Left renal cortex interstitium (tissue), 4 donors: Measurements from ENCODE around the gene CALB2. TPM values are rescaled to one million over a fixed set of nuclear protein-coding genes. Genes with fewer than 3 reads are reported as not detected.
"Not testable (repeated sequence)": the region's sequence is repeated elsewhere in the genome, so short reads cannot be mapped to it uniquely, and the experiment has no call there.

Experiments used
- DNase-seq, 4 donors: peaks; one replicate each; pipeline ENCODE4 v3.0.0-alpha.2; 2013; ENCODE audit warnings: low read depth in 4 of 4, low spot score in 2 of 4, missing footprints in 1 of 4
- polyA plus RNA-seq, 4 donors: library from polyadenylated mRNA; unstranded; fragments of 120-200 nt; gene quantifications; one replicate each; pipeline ENCODE4 v1.2.1, GENCODE V29; 2013; ENCODE audit not compliant: insufficient read length in 4 of 4

The CALB2 gene, protein sequence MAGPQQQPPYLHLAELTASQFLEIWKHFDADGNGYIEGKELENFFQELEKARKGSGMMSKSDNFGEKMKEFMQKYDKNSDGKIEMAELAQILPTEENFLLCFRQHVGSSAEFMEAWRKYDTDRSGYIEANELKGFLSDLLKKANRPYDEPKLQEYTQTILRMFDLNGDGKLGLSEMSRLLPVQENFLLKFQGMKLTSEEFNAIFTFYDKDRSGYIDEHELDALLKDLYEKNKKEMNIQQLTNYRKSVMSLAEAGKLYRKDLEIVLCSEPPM
- polyA plus RNA-seq, result 1 to 10 TPM in 1 of 4 donors, under 1 TPM in 3; 0.69 to 1.1 (median 0.85) TPM

DNA sequence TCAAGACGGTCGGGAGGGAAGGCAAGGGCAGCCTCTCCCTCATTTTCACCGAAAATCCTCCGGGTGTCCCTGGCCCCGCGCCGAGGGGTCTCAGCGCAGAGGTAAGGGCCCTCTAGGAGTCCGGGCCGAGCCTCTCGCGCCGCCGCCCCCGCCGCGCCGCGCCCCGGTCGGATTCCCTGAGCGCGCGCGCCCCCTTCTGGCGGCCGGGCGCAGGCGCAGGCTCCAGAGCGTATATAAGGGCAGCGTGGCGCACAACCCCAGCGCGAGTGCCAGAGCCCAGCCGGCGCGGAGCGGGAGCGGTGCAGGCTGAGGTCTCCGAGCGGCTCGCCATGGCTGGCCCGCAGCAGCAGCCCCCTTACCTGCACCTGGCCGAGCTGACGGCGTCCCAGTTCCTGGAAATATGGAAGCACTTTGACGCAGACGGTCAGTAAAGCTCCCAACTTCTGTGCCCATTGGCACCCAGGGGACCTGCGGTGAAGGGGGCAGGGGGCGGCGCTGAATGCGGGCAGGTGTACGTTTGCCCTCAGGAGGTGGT, at the start of gene CALB2:
TSS of gene CALB2 (plus strand) at position 260 of the 535 bp plus-strand sequence. CDS start at position 330, 70 bp downstream.
- DNase-seq, result peak in 3 of 4 donors; percentile 19 to 37 (median 20)

DNA sequence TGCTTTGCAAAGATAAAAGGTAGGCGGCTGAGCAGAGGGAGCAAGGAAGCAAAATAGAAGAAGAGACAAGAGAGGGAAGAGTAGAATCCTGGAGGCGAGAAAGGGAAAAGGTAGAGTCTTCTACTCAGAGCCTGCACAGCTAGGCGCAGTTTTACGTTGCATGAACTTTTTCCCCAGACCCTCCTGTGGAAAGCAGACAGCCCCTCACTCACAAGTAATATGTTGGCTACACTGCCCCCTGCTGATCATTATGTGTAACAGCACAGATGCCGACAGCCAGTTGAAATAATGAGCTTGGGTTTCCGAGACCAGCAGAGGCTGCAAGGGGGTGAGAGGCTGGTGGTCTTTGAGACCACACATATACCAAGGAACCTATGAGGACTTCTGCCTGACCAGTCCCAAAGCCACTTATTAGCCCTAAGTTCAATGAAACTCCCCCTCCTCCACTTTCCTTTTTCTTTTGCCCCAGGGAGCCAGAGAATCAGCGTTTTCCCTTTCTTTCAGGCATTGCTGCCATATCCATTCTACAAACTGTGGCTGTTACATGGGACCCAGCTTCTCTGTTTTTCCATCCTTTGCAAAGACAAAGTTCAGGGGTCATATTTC, 46.9 kb upstream of the CALB2 start:
- DNase-seq, result peak in 2 of 4 donors; percentile 21 to 39

DNA sequence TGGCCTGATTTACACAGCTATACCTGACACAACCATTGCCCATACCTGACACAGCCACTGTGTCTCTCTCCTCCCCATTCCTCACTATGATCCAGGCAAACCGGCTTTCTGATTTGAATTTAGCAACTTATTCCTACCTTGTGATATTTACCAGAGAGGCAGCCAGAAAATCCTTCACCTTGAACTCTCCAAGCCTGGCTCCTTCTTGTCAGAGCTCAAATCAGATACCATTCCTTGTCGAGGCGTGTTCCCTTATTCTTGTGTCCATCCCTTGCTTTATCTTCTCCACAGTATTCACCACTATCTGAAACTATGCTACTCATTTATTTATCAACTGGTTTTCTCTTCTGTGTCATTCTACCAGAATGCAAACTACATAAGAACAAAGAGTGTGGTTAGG, 44.9 kb upstream of the CALB2 start:
- not testable (repeated sequence) for DNase-seq

DNA sequence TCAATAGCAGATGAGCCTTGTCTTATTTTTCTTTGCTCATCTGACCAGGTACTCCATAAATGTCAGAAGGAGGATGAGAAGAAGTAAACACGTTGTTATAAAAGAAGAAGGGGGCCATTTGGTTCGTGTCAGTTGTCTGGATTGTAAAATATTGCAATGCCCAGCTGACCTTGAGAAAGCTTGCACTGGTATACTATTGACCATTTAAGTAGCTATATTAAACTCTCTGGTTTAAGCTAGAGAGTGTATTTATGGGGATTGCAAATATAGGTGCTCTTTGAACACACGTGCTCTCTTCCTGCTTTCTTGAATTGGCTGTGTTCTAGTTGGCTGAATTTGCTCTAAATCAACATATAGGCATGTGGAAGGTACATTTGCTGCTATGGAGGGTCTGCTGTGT, 43.3 kb upstream of the CALB2 start:
- DNase-seq, result no peak

DNA sequence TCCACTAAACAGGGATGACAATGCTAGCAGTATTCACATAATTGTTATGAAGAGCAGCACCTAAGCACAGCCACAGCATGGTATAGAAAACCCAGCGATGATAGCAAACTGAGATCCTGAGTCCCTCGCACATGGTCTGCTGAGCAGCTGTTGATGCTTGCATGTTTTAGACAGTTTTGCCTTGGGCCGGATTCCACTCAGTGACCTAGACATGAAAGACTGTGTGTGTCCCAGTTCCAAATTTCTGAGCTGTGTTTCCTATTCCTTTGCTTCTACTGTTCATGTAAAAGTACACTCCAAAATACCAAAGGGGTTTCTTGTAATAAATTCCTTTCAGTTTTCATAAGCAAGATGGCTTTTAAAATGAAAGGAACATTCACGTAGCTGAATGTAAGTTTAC, 38.5 kb upstream of the CALB2 start:
- DNase-seq, result no peak

DNA sequence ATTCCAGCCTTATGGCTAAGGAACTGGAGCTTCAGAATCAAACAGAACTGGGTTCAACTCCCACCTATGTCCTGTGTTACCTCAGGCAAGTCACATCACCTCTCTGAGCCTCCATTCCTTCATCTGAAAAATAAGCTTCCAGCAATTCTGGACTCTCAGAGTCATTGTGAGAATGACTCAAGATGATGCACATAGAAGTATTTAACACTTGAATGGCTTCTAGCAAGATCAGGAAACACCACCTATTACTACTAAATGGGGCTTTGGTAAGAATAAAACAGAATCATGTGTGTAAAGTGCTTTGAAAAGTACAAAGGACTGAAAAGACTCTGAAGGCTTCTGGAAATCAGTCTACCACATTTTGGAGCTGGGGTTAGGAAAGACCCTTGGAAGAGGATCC, 30.8 kb upstream of the CALB2 start:
- DNase-seq, result no peak

DNA sequence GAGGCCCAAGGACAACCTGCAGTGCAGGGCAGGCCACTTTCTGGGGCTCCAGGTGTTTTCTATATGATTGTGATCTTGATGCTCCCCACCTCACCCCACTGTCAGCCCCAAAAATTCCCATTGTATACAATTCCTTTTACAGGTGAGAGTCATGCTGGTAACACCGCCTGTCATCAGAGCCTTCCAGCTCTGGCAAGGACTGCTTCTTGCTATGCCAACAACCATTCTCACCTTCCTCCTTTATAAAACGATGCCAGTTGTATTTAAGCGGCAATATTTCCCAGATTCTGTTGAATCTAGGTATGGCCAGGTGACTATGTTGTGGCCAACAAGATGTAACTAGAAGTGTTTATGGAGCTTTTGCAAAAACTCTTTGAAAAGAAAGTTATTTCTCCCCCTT, 30.4 kb upstream of the CALB2 start:
- no peak for DNase-seq

DNA sequence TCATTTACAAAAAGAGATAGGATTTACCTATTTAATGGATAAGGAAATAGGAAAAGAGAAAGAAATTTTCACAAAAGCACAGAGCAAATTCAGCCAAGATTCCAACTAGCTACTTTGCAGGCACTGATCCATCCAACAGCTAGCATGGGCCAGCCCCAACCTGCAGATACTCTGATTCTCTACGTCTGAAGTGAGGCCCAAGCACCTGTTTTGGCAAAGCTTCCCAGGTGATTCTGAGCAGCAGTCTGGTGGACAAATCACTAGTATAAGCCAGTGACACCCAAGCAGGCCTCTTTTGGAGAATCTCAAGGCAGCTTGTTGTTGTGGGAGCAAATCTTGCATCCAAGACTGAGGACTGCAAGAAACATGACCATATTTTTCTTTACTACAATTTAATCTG, 20.9 kb upstream of the CALB2 start:
- no peak for DNase-seq

DNA sequence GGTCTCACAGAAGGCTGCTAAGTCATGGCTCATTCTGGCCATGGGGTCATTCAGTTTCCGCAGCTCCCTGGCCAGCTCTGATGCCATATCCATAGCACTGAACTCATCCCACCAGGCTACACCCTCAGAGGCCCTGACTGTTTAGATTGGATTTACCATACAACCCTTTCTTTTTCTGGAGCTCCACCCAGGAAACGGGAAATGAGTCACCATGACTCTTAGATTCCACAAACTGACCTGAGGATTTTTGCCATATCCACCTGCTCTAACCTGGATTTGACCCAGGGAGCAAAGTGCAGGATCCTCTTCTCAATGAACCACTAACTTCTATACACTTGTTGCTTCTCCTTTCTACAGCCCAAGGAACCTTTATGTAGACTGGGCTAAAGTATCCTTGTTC, 20.3 kb upstream of the CALB2 start:
- no peak for DNase-seq

DNA sequence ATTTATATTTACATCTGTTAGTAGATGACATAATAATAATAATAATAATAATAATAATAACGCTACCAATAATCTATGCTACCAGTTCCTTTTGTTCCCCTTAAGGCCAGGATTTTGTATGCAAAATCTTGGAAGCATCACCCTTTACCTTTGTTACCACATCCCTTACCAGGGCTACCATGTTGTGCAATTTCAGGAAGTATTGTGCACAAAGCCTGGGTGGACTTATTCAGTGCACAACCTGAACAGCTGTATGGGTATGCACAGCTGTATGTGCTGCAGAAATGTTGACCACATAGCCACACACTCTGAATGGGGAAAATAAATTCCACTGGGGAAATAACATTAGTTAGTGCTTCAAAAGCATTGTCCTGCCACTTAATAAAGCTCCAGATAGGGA, 19.9 kb upstream of the CALB2 start:
- no peak for DNase-seq

DNA sequence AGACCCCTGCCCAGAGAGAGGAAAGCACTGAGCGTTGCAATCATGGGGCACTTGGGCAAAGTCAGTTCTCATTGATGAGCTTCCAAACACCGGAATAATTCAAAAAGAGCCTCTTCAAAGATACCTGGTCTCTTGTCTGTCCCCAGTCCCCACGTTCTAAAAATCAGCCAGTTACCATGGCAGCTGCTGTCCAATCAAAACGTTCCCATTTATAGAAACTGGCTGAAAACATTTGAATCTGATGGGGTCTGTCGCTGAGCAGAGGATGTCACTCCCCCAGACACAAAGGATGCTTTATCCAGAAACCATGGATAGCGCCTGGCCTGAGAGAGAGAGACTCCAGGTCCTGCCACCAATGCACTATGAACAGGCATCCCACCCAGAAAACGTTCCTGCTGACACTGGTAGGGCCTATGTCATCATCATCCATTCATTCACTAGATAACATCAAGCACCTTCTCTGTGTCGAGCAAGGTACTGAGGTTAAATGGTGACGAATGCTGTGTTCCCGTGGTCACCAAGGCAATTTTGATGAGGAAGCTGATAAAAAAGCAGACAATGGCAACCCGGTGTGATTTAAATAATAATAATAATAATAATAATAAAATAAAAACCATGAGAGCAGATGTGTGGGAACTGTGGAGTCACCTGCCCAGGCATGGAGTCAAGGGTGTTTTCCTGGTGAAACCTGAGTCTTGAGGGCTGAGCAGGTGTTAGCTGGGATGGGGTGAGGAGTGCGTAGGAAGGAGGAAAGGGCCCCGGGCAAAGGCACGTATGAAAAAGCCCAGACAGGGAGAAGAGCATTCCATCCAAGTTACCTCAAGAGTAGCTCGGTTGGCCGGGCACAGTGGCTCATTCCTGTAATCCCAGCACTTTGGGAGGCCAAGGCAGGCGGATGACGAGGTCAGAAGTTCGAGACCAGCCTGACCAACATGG, 19.0 kb upstream of the CALB2 start:
- DNase-seq, result no peak

DNA sequence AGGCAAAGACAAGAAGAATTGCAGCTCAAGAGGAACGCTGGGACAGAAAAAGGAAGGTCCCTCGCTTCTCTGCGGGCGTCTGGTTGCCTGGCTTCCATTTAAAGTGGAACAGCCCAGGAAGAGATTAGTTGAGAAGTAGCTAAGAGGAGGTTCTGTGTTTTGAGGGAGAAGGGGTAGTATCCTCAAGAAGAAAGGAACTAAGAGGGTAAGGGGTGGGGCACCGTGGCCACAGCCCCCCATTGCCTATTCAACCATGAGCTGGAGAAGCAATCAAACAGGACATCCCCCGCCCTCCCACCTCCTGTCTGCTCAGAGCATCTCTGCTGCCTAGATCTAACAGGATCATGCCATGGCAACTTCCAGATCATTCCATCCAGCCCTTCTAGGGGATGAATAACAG, 18.1 kb upstream of the CALB2 start:
- DNase-seq, result no peak

DNA sequence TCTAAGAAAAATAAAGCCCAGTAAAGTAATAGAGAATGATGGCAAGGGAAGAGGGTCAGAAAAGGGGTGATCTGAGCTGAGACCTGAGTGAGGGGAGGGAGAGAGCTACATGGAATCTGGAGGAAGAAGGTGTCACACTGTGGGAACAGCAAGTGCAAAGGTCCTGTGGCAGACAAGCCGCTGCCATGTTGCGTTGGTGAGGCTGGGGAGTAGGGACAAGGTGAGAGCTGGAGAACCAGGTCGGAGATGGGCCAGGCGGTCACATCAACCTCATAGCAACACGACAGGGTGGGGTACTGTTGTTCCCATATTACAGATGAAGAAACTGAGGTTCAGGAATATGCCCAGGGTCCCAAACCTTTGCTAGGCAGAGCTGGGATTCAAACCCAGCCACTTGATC, 16.6 kb upstream of the CALB2 start:
- no peak for DNase-seq

DNA sequence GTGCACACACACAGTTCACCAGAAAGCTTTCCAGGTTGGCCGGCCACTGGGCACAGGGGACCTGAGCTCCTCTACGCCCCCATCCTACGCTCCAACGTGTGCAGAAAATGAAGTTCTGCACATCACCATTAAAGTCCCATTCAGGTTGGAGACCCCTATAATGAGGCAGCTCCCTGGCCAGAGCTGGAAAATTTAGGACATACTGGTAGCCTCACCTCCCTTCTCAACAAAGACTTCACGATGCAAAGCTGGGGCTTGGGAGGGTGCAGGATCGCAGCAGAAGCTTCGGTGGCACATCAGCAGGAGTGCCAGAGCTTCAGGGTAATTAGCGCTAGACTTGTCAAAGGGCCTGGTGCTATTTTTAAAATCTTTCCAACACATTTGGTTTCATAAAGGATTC, 15.4 kb upstream of the CALB2 start:
- DNase-seq, result no peak

DNA sequence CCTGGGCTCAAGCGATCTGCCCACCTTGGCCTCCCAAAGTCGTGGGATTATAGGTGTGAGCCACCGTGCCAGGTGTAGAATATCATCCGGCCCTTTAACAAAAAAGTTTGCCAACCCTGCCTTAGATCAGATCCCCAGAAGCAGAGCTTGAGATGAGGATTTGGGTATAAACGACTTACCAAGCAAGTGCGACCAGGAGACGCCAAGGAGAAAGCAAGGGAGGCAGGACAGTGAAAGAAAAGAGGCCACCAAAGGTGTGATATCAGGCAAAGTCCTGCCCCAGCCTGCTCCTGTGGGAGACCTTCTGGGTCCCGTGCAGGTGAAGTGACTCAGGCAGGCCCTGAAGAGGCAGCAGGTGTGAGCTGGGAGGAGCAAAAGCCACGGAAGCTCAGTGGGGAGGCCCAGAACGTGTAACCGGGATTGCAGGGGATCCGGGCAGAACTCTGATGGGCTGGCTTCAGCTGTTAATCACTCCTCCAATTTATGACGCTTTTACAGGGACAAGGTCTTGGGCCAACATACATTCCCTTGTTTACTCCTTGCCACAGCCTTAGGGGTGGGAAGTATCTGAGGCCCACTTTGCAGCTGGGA, 14.1 kb upstream of the CALB2 start:
- DNase-seq, result no peak

DNA sequence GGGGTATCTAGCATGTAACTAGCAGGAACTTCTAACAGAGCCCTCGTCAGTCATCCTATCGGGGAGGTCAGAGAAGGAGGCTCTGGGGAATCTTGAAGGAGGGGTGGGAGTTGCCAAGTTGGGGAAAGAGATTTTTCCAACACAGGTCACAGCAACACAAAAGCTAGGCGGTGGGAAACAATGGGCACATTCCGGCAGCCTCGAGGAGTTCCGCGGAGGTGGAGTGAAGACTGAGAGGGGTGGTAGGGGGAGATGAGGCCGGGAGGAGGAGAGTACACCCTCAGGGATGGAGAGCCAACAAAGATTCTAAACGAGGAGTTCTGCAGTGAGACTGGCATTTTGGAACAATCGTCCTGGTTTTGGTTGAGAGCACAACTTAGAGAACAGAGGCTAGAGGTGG, 13.5 kb upstream of the CALB2 start:
- no peak for DNase-seq

DNA sequence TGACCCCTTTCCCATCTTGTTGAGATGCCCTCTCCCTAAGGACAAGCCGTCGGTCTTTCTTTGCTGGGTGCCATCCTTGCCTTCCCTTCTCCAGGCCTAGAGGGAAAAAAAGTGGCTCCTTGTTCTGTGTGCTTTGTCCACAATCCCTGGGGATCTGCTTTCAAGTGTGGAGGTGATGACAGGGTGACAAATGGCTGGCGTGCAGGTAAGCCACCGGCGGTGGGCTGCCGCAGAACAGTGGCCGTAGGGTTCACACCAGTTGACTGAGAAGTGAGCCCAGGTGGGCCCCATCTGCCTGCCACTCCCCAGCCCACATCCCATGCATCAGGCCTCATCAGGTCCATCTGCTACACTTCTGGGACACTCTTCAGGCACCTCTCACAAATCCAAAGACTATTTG, 11.4 kb upstream of the CALB2 start:
- no peak for DNase-seq

DNA sequence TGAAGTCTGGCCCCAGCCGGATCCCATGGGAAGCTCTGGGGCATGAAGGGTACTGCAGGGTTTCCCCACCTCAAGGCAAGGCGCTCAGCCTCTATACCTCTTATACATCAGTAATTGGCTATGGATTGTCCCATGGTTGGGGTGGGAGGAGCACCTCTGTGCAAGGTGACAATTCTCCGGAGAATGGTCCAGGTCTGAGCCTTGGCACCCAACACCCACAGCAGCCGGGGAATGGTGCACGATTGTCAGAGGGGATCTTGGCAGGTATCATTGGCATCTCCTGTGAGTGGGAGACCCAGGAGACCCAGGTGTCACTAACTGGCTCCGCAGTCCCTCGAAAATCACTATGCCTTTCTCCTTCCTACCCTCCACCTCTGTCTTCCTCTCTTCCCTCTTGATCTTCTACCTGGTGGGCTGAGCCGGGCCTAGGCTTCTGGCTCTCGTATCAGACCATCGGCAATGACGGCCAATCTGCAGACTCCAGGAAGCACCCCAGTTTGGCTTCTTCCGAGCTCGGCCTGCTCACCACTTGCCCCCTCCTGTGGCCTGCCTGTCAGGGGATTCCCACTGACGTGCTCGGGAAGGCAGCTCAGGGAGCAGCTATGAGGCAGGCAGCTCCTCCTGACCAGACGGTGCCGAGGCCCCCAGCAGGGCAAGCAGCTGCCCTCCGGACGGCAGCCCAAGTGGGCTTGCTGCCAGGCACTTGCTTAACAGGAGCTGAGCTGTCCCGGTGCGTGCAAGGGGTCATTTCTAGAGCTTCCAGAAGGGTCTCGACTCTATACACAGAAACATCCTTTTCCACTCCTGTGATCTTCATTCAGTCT, 10.0 kb upstream of the CALB2 start:
- DNase-seq, result no peak

DNA sequence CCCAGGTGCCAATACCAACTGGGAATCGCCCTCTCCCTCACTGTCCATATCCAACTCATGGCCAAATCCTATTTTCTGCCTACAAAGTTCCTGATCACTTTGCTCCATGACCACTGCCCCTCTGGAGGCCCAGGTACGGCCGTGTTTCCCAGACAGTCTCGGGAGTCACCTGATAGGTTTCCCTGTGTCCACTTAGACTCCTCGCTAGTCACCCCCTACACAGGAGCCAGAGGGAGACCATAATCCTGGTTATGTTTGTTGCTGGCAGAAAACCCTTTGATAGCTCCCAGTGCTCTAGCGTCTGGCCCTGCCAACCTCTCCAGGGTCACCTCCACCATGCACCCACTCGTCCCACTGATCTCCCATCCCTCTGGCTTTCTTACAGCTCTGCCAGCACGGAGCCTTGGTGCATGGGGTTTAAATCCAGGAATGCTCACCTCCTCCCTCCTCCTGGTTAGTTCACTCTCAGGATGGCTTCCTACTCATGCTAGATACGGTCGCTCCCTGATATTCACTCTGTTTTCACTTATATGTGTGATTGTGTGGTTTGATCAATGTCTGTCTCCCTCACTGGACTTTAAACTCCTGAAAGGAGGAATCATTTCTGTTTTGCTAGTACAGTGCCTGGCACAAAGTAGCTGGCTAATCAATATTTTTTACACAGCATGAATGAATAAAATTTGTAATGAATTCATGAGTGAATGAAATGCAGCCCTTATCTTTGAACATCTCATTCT, 7.5 kb upstream of the CALB2 start:
- DNase-seq, result no peak
